K562 (cell line): ENCODE measurements around the gene ANKZF1. TPM values are rescaled to one million over a fixed set of nuclear protein-coding genes. Genes with fewer than 3 reads are reported as not detected.
A peak's percentile ranks its signal among the peaks of the same experiment; 100 is the strongest.

ENCODE experiments used
- ARID3B ChIP-seq: fragments of 250-450 bp; sonication (Bioruptor Pico); IDR thresholded peaks from 2 replicates; pipeline ENCODE4 v1.4.0; 2020; ENCODE audit warnings: borderline replicate concordance
- CREBBP ChIP-seq: IDR thresholded peaks from one replicate; pipeline ENCODE4 v1.6.1; 2012; ENCODE audit warnings: low read depth, mild to moderate bottlenecking, control low read depth, inconsistent platforms, low read length
- E2F5 ChIP-seq: sonication (generic); formaldehyde crosslinking; IDR thresholded peaks from 2 replicates; pipeline ENCODE4 v1.8.0; 2022; ENCODE audit warnings: mild to moderate bottlenecking, missing genetic modification reagents
- EP400 ChIP-seq: fragments of 450-650 bp; IDR thresholded peaks from 2 replicates; pipeline ENCODE4 v1.6.1; 2017; ENCODE audit warnings: antibody characterized with exemption, mild to moderate bottlenecking, moderate library complexity
- GATA2 ChIP-seq: sonication (generic); formaldehyde crosslinking; IDR thresholded peaks from 2 replicates; pipeline ENCODE4 v1.4.0; 2020; ENCODE audit warnings: mild to moderate bottlenecking, missing genetic modification reagents
- MTA3 ChIP-seq: fragments of 450-650 bp; formaldehyde crosslinking; IDR thresholded peaks from 2 replicates; pipeline ENCODE4 v1.6.1; 2017; ENCODE audit warnings: mild to moderate bottlenecking, borderline replicate concordance
- THRAP3 ChIP-seq: fragments of 450-650 bp; IDR thresholded peaks from 2 replicates; pipeline ENCODE4 v1.6.1; 2016; ENCODE audit warnings: mild to moderate bottlenecking, inconsistent platforms, borderline replicate concordance
- XRCC3 ChIP-seq: fragments of 450-650 bp; IDR thresholded peaks from 2 replicates; pipeline ENCODE4 v1.6.1; 2017; ENCODE audit warnings: mild to moderate bottlenecking, moderate library complexity
- ZBTB8A ChIP-seq: fragments of 450-650 bp; IDR thresholded peaks from 2 replicates; pipeline ENCODE4 v1.6.1; 2018; ENCODE audit warnings: mild to moderate bottlenecking, moderate library complexity; ENCODE audit not compliant: partially characterized antibody
- ZNF57 ChIP-seq: fragments of 450-650 bp; formaldehyde crosslinking; IDR thresholded peaks from 2 replicates; pipeline ENCODE4 v1.4.0; 2020; ENCODE audit warnings: mild to moderate bottlenecking, moderate library complexity
- polyA plus RNA-seq, 8 experiments: library from polyadenylated mRNA; depleted of rRNA in 4 of 8; stranded (reverse) in 5 of 8; unstranded in 3 of 8; fragments of >200 nt; fragmentation: Nextera tagmentation in 2 of 8; fragmentation: Illumina TruSeq in 1 of 8; extraction: Ambion mirVana in 2 of 8; extraction: Trizol in 1 of 8; gene quantifications; 2 replicates each; pipeline versions ENCODE4 v1.2.1 to v1.2.3, GENCODE V29; 2011 to 2014; ENCODE audit warnings: inconsistent platforms in 1 of 8, missing spikeins in 1 of 8
- total RNA-seq, 7 experiments: library from RNA; depleted of rRNA in 6 of 7; stranded (reverse); fragments of >200 nt in 6 of 7; fragmentation: Illumina TruSeq in 2 of 7; extraction: Trizol in 2 of 7; gene quantifications; 2 replicates each; pipeline versions ENCODE4 v1.2.1 to v1.2.3, GENCODE V29; 2011 to 2021; ENCODE audit warnings: low replicate concordance in 1 of 7
- TF ChIP-seq, protein P1 (sequence below), 2 experiments: fragments of 450-650 bp; formaldehyde crosslinking in 1 of 2; IDR thresholded peaks; 2 replicates each; pipeline versions ENCODE4 v1.4.0 to v1.6.1; 2014 to 2020; ENCODE audit warnings: mild to moderate bottlenecking in 2 of 2, borderline replicate concordance in 1 of 2, low read depth in 1 of 2
- TF ChIP-seq, protein P2 (sequence below): fragments of 250-450 bp; sonication (Bioruptor Pico); IDR thresholded peaks from 2 replicates; pipeline ENCODE4 v1.9.0; 2021; ENCODE audit warnings: mild to moderate bottlenecking

The ANKZF1 gene
- total and polyA plus RNA-seq, 9 of the 15 experiments (the other 6 are each of a cell fraction or from before 2014, with no cell fraction given): 3.1 to 60.6 (median 31.0) TPM

DNA sequence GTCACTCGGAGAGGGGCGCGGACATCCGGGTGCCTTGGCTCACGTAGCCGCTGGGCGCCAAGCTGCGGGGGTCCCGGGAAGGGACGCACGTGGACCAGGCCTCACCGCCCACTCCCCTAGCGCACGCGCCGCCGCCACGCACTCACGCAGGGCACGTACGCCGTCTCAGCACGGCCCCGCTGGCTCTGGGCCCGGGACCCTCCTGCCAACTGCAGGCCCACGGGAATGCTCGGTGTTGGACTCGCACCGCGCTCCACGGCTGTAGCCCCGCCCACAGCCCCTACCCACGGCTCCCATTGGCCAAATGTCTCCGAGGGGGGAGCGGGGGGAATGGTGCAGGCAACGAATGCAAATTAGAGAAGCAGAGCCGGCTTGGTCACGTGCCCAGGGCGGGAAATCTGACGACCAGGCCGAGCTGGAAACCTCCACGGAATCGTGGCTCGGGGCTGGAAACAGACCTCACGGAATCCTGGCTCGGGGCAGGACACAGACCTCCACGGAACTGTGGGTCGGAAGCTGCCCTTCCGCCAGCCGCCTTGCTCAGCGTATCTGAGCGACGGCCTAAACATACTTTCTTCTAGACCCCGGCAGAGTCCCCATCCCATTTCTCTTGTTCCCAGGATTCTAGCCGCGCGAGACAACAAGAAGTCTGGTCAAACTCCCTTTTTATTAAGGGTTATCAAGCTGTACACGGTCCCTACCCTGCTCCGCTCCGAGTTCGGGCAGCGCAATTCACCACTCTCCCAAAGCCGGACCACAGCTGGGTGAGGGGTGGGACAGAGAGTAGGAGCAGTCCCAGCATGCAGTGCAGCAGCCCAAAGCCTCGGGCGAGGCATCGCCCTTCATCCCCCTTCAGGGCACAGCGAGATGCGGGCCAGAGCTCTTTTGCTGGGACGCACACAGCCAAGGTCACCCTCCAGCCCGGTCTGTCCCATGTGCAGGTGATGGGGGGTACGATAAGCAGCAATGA is 10.6 kb upstream of the ANKZF1 start, which contains the start of gene ABCB6 (continued):
- TF ChIP-seq GATA2 (CRISPR knock-in tag): no peak
- no peak for TF ChIP-seq ARID3B (CRISPR knock-in tag)
- TF ChIP-seq, protein P1, sequence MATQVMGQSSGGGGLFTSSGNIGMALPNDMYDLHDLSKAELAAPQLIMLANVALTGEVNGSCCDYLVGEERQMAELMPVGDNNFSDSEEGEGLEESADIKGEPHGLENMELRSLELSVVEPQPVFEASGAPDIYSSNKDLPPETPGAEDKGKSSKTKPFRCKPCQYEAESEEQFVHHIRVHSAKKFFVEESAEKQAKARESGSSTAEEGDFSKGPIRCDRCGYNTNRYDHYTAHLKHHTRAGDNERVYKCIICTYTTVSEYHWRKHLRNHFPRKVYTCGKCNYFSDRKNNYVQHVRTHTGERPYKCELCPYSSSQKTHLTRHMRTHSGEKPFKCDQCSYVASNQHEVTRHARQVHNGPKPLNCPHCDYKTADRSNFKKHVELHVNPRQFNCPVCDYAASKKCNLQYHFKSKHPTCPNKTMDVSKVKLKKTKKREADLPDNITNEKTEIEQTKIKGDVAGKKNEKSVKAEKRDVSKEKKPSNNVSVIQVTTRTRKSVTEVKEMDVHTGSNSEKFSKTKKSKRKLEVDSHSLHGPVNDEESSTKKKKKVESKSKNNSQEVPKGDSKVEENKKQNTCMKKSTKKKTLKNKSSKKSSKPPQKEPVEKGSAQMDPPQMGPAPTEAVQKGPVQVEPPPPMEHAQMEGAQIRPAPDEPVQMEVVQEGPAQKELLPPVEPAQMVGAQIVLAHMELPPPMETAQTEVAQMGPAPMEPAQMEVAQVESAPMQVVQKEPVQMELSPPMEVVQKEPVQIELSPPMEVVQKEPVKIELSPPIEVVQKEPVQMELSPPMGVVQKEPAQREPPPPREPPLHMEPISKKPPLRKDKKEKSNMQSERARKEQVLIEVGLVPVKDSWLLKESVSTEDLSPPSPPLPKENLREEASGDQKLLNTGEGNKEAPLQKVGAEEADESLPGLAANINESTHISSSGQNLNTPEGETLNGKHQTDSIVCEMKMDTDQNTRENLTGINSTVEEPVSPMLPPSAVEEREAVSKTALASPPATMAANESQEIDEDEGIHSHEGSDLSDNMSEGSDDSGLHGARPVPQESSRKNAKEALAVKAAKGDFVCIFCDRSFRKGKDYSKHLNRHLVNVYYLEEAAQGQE (IDR thresholded peaks at IDR 0.05; ENCODE audit: borderline replicate concordance): peak; percentile 54
- TF ChIP-seq, protein P1 (CRISPR knock-in tag; IDR thresholded peaks at IDR 0.05; ENCODE audit: low read depth): no peak; the same call in 1 of the 2 replicates
- no peak for TF ChIP-seq E2F5 (CRISPR knock-in tag)
- TF ChIP-seq MTA3: peak; percentile 74
- TF ChIP-seq THRAP3: no peak
- TF ChIP-seq EP400: peak; percentile 87
- no peak for TF ChIP-seq CREBBP
- TF ChIP-seq ZNF57 (CRISPR knock-in tag): no peak
- TF ChIP-seq XRCC3: no peak
- TF ChIP-seq, protein P2, sequence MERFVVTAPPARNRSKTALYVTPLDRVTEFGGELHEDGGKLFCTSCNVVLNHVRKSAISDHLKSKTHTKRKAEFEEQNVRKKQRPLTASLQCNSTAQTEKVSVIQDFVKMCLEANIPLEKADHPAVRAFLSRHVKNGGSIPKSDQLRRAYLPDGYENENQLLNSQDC (CRISPR knock-in tag): no peak
- no peak for TF ChIP-seq ZBTB8A
